HL-60/S4 treated with phorbol 12-myristate 13-acetate at 8.2 ng/mL for 4 days and 3 days (cell line): ENCODE results near the gene BFSP2.

ENCODE experiments used
- in situ Hi-C: fragments of 300-500 bp; cut with MboI; formaldehyde crosslinking; loops from 2 replicates; pipeline ENCODE4 v1.15.0; 2022; ENCODE audit warnings: low sequenced_read_pairs

BFSP2 gene

DNA sequence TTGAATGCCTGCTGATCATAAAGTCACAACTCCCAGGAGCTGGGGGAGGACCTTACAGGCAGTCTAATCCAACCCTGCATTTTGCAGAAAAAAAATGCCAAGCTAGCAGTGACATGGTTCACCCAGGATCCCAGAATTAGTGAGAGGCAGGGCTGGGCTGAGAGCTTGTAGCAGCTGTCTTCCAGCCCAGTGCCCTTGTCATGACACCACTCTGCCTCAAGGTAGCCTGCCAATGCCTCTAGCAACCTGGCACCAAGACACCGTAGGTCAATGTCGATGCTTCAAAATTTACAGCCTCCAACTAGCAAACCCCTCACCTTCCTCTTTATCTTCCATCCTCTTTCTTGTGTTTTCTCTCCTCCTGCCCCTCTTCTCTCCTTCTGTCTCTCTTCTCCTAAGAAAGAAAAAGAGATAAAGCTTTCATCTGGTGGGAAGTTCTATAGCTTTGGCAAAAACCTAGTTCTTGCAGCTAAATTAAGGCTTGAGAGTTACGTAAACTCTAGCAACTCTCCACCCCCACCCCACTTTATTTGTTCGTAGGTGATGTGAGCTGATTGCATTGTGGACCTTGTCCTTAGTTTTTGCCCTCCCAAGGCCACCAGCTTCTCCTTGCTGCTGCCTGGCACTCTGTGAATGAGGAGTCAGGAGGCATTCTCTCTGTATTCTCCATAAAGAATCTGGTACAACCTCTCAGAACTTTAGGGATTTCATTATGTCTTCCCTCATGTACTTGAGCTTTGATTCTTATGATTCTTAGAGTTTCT, 18.3 kb upstream of the BFSP2 start:
- in situ Hi-C loops, result loop anchor here (25.0 kb wide), 1 partner anchor 644 kb away; no protein-coding TSS in a partner anchor

DNA sequence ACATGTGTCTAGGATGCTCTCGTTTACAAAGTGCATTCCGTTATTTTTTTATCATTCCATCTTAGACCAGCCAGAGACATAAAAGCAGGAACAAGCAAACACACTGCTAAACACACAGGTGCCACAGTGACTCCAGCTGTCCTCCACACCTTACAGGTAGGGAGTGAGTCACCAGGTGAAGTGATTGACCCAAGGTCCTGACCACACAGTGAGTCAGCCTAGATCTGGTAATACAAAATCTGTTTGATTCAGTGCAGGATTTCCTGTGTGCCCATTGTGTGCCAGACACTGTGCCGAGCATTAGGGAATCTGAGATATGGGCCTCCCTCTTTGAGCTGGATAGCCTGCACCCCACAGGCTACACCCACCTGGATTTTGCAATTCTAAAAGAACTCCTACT, 16.7 kb upstream of the BFSP2 start:
- in situ Hi-C loops, result loop anchor here (25.0 kb wide), 1 partner anchor 646 kb away; no protein-coding TSS in a partner anchor

DNA sequence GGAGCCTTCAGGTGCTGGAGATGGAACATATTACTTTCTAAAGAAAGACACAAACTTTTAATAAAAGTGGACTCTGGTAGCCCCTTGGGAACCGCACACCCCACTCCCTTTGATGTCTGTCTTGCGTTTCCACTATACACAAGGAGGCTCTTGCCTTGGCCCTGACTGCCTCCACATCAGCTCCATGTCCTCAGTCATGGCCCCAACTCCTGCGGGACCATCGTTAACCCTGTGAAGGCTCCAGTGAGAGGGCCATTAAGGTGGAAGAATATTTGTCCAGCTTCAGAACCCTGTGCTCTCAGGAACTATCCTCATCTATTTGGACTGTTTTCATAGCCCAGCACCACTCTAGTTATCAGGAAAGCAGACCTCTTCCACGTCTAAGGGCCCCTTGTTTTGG, 16.1 kb upstream of the BFSP2 start:
- in situ Hi-C loops, result loop anchor here (25.0 kb wide), 1 partner anchor 646 kb away; no protein-coding TSS in a partner anchor

DNA sequence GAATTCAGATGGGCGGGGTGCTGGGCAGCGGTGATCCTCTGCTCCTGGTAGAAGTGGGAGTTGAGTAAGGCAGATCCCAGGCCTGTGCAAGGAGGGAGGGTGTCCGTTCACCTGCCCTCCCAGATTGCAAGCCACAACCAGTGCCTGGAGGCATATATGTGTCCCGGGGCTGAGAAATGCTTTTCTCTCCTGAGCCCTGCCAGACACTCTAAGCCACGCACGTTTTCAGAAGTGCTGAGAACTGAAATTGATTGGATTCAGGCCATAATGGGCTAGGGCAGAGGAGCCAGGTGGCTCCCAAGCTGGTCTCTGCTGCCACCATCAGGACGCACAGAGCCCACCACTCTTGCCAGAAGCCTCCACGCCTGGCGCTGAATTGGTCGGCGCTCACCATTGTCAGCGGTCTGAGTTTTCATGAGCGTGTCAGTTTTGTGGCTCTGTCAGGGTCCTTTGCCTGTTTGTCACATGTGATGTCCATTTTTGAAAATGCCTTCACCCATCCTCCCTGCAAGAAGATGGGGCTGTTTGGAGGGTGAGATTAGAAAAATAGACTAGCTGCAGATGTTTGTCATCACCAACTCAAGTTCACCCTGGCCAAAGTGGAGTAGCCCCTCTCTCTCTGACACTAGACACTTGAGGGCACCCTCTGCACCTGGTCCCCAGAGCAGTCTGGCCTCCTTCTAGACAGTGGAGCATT, 15.4 kb upstream of the BFSP2 start:
- in situ Hi-C loops, result loop anchor here (25.0 kb wide), 1 partner anchor 647 kb away; no protein-coding TSS in a partner anchor

DNA sequence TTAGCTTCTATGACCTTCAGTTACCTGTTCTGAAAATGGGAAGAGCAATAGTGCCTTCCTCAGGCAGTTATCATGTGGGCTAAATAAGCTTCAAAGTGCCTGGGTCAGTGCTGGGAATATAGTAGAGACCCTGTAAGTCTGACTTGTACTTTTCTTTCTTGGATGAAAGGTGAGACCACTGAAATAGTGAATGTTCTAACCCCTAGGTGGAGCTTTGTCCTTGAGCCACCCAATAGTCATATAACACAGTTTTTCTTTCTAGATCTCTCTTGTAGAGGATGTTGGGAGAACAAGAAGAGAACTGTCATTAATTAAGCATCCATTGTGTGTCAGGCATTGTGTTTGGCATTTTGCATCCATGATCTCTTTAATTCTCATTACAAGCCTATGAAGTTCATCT, 13.0 kb upstream of the BFSP2 start:
- in situ Hi-C loops, result loop anchor here (25.0 kb wide), 1 partner anchor 650 kb away; no protein-coding TSS in a partner anchor

DNA sequence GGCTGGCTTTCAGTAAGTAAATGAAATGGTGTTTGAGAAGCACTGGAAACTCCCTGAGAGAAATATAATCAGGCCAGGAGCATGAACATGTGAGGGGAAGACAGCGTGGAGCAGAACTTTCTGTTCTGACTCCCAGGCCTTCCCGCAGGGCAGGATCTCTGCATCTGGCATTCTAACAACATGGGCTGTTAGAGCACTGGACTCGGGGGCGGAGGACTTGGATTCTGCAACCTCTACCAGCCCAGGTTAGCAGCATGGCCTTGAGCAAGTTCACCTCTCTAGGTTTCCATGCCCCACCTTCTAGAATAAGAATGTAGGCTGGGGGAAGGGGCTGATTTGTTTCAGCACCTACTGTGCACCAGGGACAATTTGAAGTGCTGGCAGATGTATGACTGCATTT, 12.5 kb upstream of the BFSP2 start:
- in situ Hi-C loops, result loop anchor here (25.0 kb wide), 1 partner anchor 650 kb away; no protein-coding TSS in a partner anchor

DNA sequence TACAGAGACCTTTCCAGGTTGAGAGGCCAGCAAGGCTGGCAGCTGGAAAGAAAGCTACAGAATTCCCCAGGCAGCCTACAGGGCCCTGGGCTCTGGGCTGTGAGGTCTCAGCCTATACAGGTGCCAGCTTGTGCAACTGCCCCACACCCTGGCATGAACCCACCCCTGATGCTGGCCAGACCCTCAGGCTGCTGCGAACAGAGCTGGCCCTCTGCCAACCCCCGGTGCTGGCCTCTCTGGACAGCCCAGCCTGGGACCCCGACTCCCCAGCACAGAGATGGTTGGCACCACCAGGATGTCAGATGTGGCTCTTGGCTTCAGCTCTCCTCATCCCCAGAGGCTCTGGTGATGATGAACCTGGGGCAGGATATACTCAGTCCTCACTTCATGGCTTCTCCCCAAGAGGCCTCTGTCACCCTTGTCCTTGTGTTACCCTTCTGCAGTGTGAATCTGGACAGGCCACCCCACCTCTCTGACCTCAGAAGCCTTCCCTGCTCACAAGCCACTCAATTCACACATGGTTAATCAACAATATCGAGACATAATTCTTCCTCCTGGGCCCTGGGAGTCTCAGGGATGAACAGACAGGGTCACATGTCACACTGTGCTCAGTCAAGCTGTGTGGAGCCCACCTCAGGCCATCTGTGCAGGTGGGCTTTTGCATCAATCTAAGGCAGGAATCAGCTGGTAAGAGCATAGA, 11.0 kb upstream of the BFSP2 start:
- in situ Hi-C loops, result loop anchor here (25.0 kb wide), 1 partner anchor 652 kb away; no protein-coding TSS in a partner anchor

DNA sequence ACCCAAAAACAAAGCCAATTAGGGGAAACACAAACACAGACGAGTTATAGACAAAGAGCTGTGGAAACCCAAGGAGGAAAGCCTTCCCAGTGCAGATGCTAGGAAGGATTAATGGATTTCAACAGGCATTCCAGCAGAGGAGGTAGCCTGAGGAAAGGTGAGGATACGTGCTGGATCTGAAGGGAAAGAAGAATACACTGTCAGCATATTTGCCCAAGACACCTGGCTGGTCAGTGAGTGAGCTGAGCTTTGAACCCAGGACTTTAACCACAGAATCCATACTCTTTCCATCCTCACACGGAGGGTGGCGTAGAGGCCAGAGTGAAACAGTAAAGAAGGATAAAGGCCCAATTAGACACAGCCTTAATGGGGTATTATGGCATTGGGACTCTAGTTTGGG, 9.1 kb upstream of the BFSP2 start:
- in situ Hi-C loops, result loop anchor here (25.0 kb wide), 1 partner anchor 653 kb away; no protein-coding TSS in a partner anchor

DNA sequence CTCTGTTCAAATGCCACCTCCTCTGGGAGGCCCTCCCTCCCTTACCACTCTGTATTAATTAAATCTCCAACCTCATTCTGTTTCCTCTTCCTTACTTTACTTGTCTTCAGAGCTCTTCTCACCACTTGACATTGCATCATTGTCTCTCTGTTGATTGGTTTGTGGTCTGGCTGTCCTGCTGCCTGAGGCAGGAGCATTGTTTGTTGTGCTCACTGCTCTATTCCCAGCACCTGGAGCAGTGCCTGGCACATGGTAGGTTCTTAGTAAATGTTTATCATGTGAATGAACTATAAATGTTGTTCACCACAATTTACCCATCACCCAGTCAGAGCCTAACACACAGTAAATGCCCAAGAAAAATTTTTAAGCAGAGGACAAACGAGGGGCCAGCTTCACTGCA, 6.7 kb upstream of the BFSP2 start:
- in situ Hi-C loops, result loop anchor here (25.0 kb wide), 1 partner anchor 656 kb away; no protein-coding TSS in a partner anchor

DNA sequence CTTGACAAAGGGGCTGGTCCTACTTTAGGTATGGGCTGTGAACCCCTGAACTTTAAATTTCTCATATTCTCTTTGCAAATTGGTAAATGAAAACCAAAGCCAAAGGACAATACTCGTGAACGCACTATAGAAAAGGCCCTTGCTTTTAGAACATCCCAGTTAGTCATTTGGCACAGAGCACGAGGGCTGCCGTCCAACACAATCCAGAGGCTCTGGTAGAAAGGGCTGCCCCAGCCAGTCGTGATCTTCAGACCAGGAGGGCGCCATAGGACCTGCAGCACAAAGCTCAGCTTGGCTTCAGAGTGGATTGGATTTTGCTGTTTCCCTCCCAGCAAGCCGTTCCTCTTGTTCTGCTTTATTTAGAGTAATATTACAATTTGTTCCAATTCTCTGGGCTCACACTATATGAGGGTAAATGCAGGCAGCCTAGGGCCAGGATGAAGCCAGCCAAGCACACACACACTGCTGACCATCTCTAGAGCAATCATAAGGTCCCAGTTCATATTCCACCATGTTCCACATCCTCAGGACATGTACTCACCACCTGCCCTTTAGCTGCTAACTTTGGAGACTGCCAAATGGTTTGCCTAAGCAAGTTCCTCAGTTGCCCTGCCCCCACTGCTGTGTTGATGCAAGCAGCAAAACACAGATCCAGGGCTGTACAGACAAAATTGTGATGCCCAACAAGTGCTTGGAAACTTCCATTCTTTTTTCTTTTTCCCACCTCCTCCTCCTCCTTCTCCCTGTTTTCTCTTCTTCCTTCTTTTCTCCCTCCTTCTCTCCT, 6.0 kb upstream of the BFSP2 start:
- in situ Hi-C loops, result loop anchor here (25.0 kb wide), 1 partner anchor 657 kb away; no protein-coding TSS in a partner anchor

DNA sequence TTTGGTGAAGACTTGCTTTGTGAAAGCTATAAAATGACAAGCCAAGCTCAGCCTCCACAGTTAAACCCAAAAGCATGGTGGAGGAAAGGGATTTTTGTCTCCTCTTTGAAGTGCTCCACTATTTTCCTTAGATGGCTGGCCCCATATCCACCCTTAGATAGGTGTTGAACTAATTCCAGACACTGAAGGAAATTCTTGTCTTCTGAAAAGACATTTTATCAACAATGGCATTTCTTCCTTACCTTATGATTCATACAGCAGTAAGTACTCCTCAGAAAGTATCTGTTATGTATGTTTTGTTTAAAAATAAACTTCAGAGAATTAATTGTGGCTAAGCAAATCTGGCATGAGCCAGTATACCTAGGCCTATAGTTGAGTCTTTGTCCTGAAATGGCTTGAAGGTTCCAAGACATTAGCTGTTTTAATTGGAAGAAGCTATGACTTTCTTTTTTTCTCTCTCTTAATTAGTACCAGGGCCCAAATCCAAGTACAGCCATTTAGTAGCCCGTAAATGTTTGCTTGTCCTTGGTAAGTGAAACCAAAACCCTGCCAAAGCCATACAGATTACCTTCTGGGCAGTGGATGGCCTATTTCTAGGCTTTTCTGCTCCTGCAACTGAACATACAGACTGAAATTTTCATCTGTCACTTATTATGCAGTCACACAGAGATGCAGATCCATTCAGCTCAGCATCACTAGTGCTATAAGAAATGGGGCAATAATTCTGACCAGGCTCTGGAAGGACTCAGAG, 5.1 kb upstream of the BFSP2 start:
- in situ Hi-C loops, result loop anchor here (25.0 kb wide), 1 partner anchor 657 kb away; no protein-coding TSS in a partner anchor

DNA sequence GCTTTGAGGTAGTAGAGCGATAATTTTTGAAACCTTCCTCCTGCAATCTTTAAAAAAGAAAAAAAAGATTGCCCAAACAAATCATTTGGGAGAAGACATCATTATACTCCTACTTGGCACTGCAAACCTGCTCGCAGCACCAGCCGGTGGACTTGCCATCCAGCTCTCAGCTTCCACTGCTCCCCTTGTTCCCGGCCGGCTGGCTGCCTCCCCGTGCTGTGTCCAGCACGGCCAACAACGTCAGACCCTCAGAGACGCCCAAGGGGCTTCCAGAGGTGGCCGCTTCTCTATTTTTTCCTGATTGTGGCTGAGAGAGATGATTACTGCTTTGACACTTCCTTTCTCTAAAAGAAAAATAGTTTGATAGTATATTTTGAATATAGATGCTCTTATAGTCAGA, 3.0 kb upstream of the BFSP2 start:
- in situ Hi-C loops, result loop anchor here (25.0 kb wide), 1 partner anchor 660 kb away; no protein-coding TSS in a partner anchor

DNA sequence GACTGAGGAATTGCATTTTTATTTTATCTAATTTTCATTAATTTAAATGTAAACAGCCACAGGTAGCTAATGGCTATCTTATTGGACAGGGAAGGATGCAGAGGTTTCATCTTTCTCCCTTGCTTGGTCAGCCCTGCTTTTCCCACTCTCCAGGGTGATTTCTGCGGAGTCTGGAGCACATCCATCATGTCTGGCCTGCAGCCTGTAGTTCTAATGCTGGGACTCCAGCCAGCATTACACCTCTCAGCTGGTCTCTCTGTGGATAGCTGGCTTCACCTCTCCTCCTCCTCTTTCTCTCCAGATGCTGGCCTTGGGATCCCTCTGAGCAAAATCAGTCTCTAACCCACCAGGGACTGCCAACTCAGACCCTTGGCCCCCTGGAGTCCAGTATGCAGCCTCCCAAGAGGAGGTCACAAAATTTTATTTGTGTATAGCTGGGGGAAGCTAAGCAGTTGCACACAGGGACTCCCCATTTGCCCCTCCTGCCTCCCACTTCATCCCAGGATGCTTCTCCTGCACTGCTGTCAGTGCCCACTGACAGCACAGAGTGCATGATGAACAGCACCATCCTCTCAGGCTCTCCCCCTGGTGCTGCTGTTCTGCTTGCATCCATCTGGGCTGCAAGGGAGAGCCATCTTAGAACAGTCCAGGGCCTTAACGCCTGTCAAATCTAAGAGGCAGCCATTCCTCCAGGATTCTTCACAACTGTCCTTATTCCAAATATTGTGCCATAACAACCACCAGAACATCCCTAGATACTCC, 1.7 kb downstream of the BFSP2 start:
- in situ Hi-C loops, result no loop called here

DNA sequence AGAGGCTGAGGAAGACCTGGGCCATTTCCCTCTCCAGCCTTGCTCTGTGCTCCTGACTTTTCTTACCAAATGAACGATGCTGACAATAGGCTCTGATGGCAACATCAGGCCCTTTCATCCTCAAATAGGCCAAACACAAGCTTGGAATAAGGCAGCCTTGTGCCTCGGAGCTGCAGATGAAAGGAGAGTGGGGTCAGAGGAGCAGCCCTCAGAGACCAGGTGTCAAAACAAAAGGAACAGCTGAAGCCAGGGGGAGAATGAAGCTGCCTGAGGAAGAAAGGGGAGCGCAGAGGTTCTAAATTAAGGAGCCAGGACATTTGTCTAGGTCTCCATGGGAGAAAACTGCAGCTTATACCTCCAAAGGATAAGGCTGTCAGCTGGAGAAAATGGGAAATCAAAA, 5.1 kb downstream of the BFSP2 start:
- in situ Hi-C loops, result no loop called here

DNA sequence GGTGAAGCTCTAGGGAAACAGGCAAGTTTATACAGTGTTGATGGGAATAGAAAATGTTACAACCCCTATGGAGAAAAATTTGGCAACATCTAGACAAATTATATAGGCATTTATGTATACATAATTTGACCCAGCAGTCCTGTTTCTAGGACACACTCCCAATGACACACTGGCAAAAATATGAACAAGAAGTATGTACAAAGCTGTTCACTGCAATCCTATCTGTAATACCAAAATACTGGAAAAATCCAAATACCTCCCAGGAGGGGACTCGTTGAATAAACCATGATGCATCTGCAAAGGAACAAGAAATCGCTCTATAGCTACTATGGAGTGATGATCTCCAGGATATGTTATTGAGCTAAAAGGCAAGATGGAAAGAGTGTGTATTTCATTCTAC, 8.5 kb downstream of the BFSP2 start:
- in situ Hi-C loops, result no loop called here

DNA sequence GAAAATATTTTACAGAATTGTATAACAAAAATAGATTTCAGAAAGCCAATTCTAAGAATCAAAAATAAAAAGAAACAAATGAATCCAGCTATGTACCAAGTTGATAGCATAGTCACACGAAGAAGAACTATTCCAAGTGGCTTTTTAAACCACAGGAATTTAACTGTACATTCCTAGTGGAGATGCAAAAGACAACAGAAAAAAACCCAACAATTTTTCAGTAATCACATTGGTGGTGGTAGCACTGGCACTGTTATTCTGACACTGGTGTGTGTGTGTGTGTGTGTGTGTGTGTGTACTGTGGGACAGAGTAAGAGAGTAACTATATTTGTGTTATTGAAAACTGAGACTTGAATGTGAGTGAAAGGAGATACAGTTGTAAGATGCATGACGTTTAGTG, 9.1 kb downstream of the BFSP2 start:
- in situ Hi-C loops, result no loop called here

DNA sequence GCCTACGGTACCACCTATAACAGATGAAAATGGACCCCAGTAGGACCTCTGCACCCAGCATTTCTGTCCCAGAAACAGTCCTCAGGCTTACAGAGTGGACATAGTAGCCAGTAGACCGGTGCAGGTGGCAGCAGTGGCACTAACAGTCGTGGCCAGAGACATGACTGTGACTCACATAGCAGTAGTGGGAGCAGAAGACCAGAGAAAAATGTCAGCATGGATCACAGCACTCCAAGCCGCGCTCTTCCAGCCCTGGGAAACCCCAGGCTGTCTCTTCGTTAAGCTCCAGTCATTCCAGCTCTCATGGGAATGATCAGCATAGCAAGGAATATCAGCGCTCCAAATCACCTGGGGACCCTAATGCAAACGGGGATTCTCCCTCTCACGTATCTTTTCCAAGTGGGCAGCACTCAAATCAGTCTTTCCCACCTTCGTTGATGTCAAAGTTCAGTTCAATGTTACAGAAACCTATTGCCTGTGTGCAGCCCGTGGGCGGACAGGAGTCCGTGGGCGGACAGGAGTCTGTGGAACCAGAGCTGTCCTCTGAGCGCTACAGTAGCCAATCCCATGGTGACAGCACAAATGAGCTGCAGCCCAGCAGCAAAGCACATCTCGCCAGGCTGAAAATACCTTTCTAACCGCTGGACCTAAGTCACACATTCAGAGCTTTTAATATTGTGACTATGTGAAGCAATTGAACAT, 10.5 kb downstream of the BFSP2 start:
- in situ Hi-C loops, result no loop called here
